H7 (cell line): Measurements from ENCODE around the gene CD300LD. TPM values are rescaled to one million over a fixed set of nuclear protein-coding genes. Genes with fewer than 3 reads are reported as not detected.
"Not testable (repeated sequence)": the region's sequence is repeated elsewhere in the genome, so short reads cannot be mapped to it uniquely, and the experiment has no call there.

Source experiments
- DNase-seq: peaks from one replicate; pipeline ENCODE4 v3.0.0; 2012
- H3K27me3 ChIP-seq: 2 replicates; pipeline ENCODE4 v1.6.0; 2011; ENCODE audit warnings: mild to moderate bottlenecking, low read length; ENCODE audit not compliant: control insufficient read depth, insufficient read depth
- H3K36me3 ChIP-seq: replicated peaks from 2 replicates; pipeline ENCODE4 v1.5.1; 2011; ENCODE audit warnings: low read length; ENCODE audit not compliant: control insufficient read depth, insufficient read depth
- H3K4me3 ChIP-seq: 2 replicates; pipeline ENCODE4 v1.5.1; 2011; ENCODE audit warnings: low read depth, mild to moderate bottlenecking, control low read depth, low read length, moderate library complexity; ENCODE audit not compliant: insufficient read depth
- total RNA-seq: library from RNA; depleted of rRNA; stranded (reverse); fragments of >200 nt; shearing (Covaris generic); gene quantifications from 2 replicates; pipeline ENCODE4 v1.2.3, GENCODE V29; 2014

The CD300LD gene
- total RNA-seq, 1 experiment from 2014 or later = not detected

DNA sequence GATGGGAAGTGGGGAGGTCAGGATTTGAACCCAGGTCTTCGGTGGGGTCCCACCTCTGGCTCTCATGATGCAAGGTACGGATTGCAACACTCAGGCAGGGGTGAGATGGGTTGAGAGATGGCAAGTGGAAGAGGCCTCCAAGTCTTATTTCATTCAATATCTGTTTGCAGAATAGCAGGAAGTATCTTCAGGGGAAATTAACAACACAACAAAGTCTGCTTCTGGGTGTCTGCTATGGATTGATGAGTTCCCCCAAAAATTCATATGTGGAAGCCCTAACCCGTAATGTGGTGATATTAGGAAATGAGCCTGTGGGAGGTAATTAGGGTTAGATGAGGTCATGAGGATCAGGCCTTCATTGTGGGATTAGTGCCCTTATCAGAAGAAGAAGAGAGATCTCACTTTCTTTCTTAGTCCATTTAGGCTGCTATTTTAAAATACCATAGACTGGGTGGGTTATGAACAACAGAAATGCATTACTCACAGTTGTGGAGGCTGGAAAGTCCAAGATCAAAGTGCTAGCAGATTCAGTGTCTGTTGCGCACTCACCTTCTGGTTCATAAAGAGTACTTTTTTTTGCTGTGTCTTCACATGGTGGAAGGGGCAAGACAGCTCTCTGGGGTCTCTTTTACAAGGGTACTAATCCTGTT lies 20.3 kb downstream of the CD300LD start:
- no peaks in the 10 kb centered on the region for H3K36me3 ChIP-seq
- DNase-seq = no peak
- no peaks in the 10 kb centered on the region for H3K27me3 ChIP-seq
- no peak overlapping the region for H3K4me3 ChIP-seq

DNA sequence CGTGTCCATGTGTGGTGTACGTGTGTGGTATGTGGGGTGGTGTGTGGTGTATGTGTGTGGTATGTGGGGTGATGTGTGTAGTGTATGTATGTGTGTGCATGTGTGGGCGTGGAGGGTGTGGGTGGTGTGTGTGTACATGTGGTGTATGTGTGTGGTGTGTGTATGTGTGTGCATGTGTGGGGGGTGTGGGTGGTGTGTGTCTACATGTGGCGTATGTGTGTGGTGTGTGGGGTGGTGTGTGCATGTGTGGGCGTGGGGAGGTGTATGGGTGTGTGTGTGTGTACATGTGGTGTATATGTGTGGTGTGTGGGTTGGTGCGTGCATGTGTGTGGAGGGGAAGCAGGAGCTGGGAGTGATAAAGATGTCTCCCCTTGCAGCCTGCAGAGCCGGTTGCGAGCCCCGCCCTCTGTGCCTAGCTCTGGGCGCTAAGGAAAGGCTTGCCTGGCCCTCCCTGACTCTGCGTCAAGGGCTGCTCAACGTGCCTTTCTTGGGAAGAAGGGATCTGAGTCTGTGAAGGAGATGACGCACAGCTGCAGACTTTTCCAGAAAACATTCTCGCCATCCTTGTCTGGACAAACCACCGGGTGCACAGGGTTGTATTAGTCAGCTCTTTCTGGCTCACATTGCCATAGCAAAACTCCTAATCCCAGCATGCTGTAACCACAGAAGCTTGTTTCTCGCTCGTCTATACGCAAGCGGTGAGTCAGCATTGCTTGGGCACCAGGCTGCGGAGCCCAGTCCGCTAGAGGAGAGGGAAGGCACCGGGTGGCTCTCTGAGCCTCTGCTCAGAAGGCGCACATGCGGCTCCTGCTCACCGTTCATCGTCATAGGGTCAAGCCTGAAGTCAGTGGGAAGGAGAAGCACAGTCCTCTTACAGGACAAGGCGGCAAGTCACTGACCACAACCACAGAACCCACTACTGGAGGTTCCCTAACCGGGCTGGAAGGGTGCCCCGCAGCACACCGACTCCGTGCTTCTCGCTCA lies 22.8 kb downstream of the CD300LD start:
- no peak for DNase-seq

DNA sequence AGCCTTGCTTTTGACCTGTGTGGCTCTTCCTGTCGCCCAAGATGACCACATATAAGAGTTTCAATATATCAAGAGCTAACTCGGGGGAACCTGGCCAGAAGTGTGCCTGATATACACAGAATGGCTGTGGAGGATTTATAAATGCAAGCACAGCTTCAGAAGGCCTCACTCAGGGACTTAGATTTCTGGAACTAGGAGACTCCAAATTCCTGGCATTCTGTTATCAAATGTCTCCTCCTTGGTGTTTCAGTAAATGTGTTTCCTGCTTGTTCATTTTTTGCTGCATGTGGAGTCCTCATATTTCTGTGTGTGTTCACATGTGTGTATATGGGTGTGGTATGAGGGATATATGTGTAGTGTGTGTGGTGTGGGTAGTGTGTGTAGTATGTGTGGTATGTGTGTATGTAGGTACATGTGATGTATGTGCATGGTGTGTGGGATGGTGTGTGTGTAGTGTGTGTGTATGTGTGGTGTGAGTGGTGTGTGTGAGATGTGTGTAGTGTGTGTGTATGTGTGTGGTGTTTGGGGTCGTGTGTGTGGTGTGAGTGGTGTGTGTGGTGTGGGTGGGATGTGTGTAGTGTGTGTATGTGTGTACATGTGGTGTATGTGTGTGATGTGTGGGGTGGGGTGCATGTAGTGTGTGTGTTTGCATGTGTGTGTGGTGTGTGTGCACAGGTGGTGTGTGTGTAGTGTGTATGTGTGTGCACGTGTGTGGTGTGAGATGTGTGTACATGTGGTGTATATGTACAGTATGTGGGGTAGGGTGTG lies 23.8 kb downstream of the CD300LD start:
- H3K27me3 ChIP-seq = no peaks in the 10 kb centered on the region
- DNase-seq = no peak
- no peaks in the 10 kb centered on the region for H3K36me3 ChIP-seq
- no peak overlapping the region for H3K4me3 ChIP-seq

More for the DNA sequence above, 22.8 kb downstream of the CD300LD start:
- no peak overlapping the region for H3K4me3 ChIP-seq
- H3K36me3 ChIP-seq = no peaks in the 10 kb centered on the region
- no peaks in the 10 kb centered on the region for H3K27me3 ChIP-seq

DNA sequence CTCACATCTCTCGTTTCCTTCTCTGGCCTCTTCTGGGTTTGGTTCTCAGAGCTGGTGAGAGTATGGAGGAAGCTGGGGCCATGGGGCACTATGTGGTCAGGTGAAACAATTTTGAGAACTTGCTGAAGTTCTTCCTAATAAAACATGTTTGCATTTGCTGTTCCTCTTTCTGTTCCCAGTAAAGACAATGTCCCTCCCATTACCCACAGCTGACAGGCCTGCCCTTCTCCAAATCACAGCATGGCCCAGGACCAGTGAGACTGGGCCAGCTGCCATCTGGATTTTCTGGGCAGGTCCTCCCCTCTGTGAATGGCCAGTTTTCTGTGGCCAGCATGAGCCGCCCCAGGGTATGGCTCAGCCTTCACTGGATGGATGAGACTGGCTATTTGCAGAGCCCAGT lies 24.7 kb downstream of the CD300LD start, which contains the start of gene CD300H:
CD300H (minus strand) TSS at position 113 of the 400 bp plus-strand sequence.
- H3K27me3 ChIP-seq = no peaks in the 10 kb centered on the region
- H3K36me3 ChIP-seq = no peaks in the 10 kb centered on the region
- no peak for DNase-seq
- no peak within 1 kb of the TSS for H3K4me3 ChIP-seq

DNA sequence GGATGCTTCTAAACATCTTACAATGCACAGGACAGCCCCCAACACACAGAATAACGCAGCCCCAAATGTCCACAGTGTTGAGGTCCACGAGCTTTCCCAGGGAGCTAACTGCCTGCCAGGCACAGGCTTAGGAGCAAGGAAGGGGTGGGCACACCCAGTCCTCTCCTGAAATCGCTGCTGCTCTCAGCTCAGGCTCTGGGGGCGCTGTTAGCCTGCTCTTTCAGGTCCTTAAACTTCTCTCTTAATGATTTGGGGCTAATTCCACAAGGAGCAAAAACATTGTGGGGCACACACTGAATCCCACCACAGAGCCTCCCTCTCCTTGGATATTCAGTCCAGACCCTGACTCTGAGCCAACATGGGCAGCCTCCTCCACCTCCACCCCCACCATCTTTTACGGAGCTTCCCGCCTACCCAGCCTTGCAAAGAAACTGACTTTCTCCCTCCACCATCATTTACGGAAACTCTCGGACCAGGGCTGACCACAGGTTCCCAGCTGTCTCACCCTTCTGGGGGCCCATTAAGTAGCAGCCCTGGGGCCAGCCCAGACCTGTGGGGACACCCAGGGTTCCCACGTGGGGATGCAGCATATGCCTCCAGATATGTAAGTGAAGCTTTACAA lies 25.8 kb downstream of the CD300LD start:
- peak; percentile 88 for DNase-seq

DNA sequence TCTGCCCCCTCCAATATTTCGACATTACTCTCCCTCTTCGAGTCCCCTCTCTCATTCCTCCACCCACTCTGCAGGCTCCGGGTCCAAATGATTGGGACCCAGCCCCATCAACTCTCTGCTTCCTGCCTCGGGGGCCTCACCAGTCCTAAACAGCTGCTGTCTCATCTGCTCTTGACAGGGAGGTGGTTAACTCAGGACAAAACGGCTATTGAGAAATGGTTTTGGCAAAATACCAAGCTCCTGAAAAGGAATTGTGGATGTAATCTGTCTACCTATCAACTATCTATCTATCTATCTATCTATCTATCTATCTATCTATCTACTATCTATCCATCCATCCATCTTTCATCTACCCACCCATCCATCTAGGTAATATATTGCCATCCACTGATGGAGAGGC lies 27.0 kb downstream of the CD300LD start:
- H3K4me3 ChIP-seq = no peak overlapping the region
- no peaks in the 10 kb centered on the region for H3K36me3 ChIP-seq
- no peaks in the 10 kb centered on the region; the same call in 1 of the 2 replicates for H3K27me3 ChIP-seq
- DNase-seq = no peak

More for the DNA sequence above, 25.8 kb downstream of the CD300LD start:
- Histone ChIP-seq H3K4me3 (no peak overlapping the region), H3K36me3 (no peaks in the 10 kb centered on the region), H3K27me3 (no peaks in the 10 kb centered on the region)

DNA sequence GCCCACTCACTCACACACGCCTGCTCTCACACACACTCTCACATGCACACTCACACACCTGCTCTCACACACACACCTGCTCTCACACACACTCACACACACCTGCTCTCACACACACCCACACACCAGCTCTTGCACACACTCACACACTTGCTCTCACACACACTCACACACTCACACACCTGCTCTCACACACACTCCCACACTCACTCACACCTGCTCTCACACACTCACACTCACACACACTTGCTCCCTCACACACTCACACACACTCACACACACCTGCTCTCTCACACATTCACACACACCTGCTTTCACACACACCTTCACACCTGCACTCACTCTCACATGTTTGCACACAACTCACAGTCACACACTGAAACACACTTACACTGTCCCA lies 28.7 kb downstream of the CD300LD start:
- Histone ChIP-seq H3K4me3 (no peak overlapping the region), H3K36me3 (no peaks in the 10 kb centered on the region), H3K27me3 (no peaks in the 10 kb centered on the region; the same call in 1 of the 2 replicates)
- no peak for DNase-seq

DNA sequence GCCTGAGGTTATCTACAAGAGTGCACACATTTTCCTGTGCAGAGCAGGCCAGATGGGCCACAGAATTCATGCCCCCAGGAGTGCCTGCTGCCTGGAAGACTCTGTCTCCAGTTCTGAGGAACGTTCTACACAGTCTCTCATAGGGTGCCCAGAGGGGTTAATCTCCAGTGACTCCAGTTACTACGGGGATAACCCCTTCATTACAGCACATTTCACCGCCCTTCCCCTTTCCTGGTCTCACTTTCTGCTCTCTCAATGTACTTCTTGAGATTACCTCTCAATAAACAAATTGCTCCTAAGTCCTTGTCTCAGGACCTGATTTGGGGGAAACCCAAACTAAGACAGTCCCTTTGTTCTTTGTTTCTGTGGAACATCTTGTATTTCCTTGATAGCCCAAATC lies 30.5 kb downstream of the CD300LD start:
- Histone ChIP-seq H3K36me3 (no peaks in the 10 kb centered on the region), H3K4me3 (no peak overlapping the region), H3K27me3 (no peaks in the 10 kb centered on the region; the same call in 1 of the 2 replicates)
- no peak for DNase-seq

DNA sequence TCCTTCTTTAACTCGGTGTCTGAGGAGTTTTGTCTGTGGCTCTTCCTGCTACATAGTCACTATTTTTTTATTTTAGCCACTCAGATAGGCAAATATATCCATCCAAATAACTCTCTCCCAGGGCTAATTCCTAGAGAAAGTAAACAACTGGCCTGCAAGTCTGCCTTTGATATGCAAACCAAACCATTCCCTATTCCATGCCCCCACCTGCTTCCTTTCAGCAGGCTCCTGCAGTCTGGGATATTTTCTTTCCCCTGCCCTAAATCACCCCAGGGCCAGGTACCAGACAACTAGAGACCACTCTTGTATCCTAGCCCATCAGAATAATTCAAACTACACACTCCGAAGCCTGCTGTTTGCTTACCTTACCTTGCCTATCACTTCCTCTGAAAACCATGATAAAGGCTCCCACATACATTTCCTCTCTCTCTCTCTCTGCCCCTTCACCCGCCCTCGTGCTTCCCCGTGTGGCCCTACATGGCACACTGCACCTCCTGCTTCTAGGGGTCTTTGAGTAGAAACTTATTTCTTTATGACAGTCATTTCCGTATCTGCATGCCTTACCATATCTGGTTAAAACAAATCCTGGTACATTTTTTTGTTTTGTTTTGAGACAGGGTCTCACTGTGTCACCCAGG lies 33.1 kb downstream of the CD300LD start:
- no peak for DNase-seq
- no peaks in the 10 kb centered on the region; the same call in 1 of the 2 replicates for H3K27me3 ChIP-seq
- H3K4me3 ChIP-seq = no peak overlapping the region
- no peaks in the 10 kb centered on the region for H3K36me3 ChIP-seq

DNA sequence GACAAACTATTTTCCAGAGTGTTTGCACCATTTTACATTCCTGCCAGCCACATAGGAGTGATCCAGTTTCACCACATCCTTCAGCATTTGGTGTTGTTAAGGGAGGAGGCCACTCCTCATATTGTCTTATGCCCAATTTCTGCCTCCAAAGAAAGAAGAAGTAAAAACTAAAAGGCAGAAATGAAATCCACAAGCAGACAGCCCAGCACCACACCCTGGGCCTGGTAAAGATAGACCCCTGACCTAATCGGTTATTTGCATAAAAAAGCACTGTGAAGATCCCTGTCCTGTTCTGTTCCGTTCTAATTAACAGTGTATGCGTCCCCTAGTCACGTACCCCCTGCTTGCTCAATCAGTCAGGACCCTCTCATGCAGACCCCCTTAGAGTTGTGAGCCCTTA lies 33.7 kb downstream of the CD300LD start:
- not testable (repeated sequence) for H3K4me3 ChIP-seq, H3K36me3 ChIP-seq, DNase-seq, H3K27me3 ChIP-seq

DNA sequence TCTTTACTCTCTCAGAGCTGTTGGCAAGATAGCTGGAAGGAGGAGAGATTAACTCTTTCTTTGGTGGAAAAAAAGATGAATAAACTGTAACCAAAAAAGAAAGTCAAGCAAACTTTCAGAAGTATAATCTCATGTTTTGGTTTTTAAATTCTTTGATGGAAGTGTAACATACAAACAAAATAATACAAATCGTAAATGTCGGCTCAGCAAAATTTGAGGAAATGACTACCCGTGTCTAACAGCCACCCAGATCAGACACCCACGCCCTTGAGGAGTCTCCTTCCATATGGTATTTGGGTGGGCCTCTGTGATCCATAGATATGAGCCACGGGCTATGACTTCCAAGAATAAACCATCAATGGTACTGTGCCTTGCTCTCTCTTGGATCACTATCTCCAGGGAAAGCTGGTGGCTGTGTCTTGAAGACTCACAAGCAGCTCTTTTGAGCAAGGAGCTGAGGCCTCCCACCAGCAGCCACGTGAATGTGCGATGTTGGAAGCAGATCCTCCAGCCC lies 36.6 kb downstream of the CD300LD start:
- no peaks in the 10 kb centered on the region; the same call in 1 of the 2 replicates for H3K27me3 ChIP-seq
- H3K4me3 ChIP-seq = no peak overlapping the region
- no peak for DNase-seq
- no peaks in the 10 kb centered on the region for H3K36me3 ChIP-seq

DNA sequence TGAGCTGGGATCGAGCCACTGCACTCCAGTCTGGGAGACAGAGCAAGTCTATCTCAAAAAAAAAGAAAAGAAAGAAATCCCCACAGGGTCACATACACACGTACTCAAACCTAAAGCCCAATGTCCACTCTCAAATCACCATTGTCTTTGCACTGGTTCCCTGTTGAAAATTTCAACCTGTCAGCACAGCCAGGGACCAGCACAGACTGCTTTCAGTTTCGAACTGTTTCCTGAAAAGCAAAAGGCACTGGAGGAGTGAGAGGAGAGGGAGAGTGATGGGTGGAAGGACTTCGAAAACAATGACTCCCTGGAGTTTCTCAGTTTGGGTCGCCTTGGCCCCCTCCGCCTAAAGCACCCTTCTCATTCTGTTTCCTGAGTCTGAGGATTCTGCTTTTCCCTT lies 37.2 kb downstream of the CD300LD start:
- no peaks in the 10 kb centered on the region; the same call in 1 of the 2 replicates for H3K27me3 ChIP-seq
- no peak for DNase-seq
- no peaks in the 10 kb centered on the region for H3K36me3 ChIP-seq
- H3K4me3 ChIP-seq = no peak overlapping the region

DNA sequence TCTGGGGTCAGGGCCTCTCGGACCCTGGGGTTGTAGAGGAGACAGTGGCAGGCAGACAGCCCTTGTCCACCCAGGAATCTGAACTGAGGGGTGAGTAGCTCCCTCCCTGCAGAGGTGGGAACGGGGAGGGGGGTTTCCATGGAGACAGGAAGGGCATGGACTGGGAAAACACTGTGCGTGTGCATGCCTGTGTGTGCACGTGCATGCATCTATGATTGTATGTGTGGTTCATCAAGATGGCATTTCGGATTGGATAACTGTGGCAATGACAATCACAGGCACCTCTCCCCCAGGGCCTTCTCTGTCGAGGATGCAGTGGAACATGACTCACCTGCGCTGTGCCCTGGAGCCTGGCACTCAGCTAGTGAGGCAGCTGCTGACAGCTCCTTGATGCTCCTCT lies 40.0 kb downstream of the CD300LD start:
- H3K27me3 ChIP-seq = no peaks in the 10 kb centered on the region; the same call in 1 of the 2 replicates
- H3K36me3 ChIP-seq = no peaks in the 10 kb centered on the region
- DNase-seq = no peak
- no peak overlapping the region for H3K4me3 ChIP-seq
